GM21528 (cell line): ENCODE results near the gene MIEF2.
"Not testable (repeated sequence)": the region's sequence is repeated elsewhere in the genome, so short reads cannot be mapped to it uniquely, and the experiment has no call there.

Experiments
- ATAC-seq: cut with Tn5 transposase; IDR thresholded peaks from one replicate; pipeline ENCODE4 v1.9.1; 2021; ENCODE audit warnings: mild to moderate bottlenecking, moderate library complexity; ENCODE audit not compliant: unreplicated experiment, low FRiP score

The MIEF2 gene

DNA sequence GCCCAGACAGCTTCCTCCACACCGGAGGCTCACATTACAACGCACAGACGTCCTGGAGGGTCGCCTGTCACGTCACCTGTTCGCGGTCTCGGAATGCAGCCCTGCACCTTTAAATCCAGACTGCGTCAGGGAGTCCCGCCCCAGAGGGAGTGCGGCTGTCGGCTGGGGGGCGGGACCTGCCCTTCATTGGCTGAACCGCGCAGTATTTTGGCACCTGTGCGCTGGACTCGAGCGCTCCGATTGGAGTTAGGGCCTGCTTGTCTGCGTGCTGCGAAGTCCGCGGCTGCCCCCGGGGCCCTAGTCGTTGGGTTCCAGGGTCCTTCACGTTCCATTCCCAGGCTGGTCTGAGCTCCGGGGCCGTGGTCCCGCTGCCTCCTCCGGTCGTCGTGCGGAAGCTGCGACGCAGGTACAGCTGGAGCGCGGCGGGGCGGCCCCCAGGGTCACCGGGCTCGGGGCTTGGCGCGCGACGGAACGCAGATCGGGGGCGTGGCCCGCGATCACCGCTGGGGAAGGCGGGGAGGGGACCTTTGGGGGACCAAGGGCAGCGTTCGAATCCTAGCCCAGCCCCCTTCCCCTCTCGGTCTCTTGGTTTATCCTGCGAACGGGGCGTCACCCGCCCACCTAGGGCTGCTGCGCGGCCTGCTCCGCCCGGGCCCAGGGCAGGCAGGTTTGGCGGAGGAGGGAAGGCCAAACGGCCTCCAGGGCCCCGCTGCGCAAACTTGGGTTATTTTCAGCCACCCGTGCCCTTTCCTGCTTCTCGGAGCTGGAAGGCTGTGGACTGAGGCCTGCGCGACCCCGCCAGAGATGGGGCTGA lies at the start of gene MIEF2:
TSS of gene MIEF2 (plus strand) at position 331 of the 814 bp plus-strand sequence. CDS start 2,059 bp downstream, outside the sequence.
- ATAC-seq: peak; percentile 75

GRCh38 chr17:18213666-18214270 lies 46.7 kb upstream of the MIEF2 start:
- ATAC-seq: no peak

DNA sequence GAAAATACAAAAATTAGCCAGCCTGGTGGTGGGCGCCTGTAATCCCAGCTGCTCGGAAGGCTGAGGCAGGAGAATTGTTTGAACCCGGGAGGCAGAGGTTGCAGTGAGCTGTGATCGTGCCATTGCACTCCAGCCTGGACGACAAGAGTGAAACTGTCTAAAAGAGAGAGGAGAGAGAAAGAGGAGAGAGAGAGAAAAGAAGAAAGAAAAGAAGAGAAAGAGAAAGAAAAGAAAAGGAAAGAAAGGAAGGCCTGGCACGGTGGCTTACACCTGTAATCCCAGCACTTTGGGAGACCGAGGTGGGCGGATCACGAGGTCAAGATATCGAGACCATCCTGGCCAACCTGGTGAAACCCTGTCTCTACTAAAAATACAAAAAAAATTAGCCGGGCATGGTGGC lies 43.6 kb upstream of the MIEF2 start:
- not testable (repeated sequence) for ATAC-seq

GRCh38 chr17:18217412-18218015 lies 42.9 kb upstream of the MIEF2 start:
- no peak for ATAC-seq

GRCh38 chr17:18218756-18219415 lies 41.6 kb upstream of the MIEF2 start:
- ATAC-seq: no peak

GRCh38 chr17:18224053-18224386 lies 36.4 kb upstream of the MIEF2 start:
- no peak for ATAC-seq

GRCh38 chr17:18224387-18225120 lies 35.9 kb upstream of the MIEF2 start:
- no peak for ATAC-seq

GRCh38 chr17:18225121-18225641 lies 35.3 kb upstream of the MIEF2 start, which contains the start of gene LLGL1:
Gene LLGL1, plus strand, starts transcription at chr17:18225635. Its CDS starts 48 bp downstream, at chr17:18225683.
- peak; percentile 73 for ATAC-seq

DNA sequence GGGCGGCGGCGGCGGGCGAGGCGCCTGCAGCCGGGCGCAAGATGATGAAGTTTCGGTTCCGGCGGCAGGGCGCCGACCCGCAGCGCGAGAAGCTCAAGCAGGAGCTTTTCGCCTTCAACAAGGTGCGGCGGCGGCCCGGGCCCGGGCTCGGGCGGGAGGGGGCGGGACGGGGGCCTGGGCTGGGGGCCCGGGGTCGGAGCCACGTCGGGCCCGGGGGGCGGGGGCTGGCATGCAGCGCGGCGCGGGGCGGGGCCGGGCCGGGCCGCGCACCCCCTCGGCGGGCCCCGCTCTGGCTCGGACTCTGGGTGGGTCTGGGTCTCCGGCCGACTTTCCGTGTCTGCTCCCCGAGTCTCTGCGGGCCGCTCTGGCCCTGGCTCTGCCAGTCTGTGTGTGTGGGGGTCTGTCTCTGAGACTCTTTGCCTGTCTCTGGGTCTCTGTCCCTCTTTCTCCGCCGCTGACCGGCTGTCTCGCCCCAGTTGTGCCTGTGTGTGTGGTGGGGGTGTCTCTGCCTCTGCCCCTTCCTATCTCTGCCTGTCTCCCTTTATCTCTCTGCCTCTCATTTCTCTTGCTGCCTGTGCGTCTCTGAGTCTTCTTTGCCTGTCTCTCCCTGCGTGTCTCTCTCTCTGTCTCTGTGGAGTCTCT lies 34.7 kb upstream of the MIEF2 start:
- ATAC-seq: peak; percentile 34

GRCh38 chr17:18226284-18226945 lies 34.0 kb upstream of the MIEF2 start:
- no peak for ATAC-seq

DNA sequence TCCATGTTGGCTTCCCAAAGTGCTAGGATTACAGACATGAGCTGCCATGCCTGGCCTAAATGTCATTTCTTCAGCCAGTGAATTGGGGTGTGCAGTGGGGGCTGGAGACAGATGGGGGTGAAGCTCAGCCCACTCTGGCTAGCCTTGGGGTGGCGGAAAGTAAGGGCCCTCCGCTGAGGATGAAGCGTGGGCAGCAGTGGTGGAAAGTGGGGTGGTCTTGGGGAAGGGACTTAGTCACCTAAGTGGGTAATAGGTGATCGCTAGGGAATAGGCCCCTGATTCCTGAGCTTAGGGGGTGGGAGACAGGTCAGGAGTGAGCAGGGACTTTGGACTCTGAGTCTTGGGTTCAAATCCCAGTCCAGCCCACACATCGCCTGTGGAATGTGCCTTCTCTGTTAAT lies 32.8 kb upstream of the MIEF2 start:
- no peak for ATAC-seq

- no peak for ATAC-seq
Measured at GRCh38 chr17:18228176-18228682, 32.2 kb upstream of the MIEF2 start.

GRCh38 chr17:18229254-18229653 lies 31.2 kb upstream of the MIEF2 start:
- ATAC-seq: no peak

GRCh38 chr17:18229771-18230170 lies 30.7 kb upstream of the MIEF2 start:
- no peak for ATAC-seq

GRCh38 chr17:18230288-18231141 lies 29.9 kb upstream of the MIEF2 start:
- ATAC-seq: no peak

GRCh38 chr17:18231164-18231563 lies 29.3 kb upstream of the MIEF2 start:
- no peak for ATAC-seq

DNA sequence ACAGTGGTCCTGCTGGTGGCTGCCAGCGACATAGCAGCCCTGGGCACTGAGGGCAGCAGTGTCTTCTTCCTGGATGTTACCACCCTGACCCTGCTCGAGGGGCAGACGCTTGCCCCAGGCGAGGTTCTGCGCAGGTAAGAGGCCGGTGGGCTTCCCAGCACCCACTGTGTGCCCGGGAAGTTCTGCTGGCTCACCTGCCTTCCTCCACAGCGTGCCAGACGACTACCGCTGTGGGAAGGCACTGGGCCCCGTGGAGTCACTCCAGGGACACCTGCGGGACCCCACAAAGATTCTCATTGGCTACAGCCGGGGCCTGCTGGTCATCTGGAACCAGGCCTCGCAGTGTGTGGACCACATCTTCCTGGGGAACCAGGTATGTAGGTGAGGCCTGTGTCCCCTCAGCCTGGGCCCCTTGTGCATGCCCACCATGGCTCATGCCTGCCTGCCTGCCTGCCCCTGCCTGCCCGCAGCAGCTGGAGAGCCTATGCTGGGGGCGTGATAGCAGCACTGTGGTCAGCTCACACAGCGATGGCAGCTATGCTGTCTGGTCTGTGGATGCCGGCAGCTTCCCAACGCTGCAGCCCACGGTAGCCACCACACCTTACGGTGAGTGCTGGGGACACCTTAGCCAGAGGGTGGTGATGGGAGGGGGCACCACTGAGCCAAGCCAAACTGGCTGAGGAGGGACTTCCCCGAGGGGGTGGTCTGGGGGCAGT lies 26.5 kb upstream of the MIEF2 start:
- no peak for ATAC-seq
